Ramos (cell line): ENCODE results near the gene PGF.

Source experiments
- in situ Hi-C: fragments of 300-500 bp; cut with MboI; formaldehyde crosslinking; loops from one replicate; pipeline ENCODE4 v1.14.3; 2022; ENCODE audit warnings: low sequenced_read_pairs; ENCODE audit not compliant: unreplicated experiment

The PGF gene

GRCh38 chr14:74922752-74923401, 32.5 kb downstream of the PGF start, which contains the start of gene RPS6KL1:
Gene RPS6KL1, minus strand, starts transcription at chr14:74923260. Its CDS starts 1,719 bp downstream, at chr14:74921541.
- in situ Hi-C loops: no loop called here

DNA sequence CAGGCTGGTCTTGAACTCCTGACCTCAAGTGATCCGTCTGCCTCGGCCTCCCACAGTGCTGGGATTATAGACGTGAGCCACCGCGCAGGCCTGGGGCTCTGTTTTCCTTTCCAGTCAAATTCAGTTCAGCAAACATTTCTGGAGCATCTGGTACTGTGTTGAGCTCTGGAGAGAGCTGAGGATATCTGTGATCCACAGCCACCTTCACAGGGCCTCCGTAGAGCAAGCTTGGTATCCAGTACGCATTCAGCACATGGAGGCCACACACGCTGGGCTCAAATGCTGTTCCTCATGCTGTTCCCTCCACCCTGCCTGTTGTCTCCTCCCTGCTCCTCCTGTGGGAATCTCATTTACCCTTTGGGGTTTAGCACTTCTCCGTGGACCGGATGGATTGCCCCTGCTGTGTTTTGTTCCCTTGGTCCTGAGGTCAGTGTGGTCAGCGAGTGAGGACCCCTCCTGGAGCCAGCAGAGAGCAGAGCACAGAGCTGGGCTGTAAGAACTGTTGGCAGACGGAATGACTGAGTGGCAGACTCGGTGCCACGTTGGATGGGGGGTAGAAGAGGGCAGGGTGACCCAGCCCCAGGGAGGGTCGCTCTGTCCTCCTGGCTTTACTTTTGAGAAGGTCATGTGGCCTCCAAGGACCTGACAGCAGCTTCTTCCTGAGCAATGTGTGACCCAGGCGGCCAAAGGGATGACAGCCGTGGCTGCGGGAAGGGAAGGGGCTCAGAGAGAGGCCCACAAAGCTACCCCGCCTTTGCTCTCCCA, 33.2 kb downstream of the PGF start:
- in situ Hi-C loops: no loop called here

DNA sequence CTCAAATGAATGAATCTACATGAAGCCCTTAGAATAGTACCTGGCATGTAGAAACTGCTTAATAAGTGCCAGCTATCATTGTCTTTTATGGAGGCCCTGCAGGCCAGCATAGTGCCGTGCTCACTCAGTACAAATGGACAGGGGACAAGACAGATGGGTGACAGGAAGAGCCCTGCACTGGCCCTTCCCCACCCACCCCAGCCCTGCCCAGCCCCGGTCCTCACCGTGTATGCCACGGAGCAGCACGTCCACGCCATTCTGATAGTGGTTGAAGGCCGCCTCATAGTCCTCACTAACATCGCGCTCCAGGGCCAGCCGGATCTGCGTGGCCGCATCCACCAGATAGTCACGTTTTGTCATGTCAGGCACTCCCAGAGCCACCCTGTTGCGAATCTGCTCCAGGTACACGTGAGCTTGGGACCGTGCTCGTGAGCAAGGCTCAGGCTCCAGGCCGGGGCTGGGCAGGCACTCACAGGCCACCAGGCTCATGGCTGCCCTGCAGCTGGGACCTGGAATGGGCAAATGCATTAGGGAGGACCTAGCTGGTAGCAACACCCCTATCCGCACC, 34.3 kb downstream of the PGF start:
- in situ Hi-C loops: no loop called here

DNA sequence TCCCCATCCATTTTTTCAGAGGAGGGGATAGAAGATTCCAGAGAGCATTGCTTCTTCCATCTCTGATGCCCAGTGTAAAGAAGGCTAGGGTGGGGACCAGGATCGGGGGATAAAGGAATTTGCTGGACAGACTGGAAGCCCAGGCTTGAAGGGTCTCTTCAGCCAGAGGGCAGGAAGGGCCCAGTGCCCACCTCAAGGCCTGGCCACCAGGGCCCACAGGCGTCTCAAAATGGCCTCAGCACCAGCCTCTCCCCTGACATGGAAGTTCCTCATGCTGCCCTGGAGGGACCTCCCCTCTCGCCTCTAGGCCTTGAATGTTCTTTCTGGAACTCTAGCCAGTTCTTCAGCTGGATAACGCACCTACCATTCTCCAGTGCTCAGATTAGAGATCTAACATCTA, 35.1 kb downstream of the PGF start:
- in situ Hi-C loops: no loop called here

- in situ Hi-C loops: no loop called here
Measured at GRCh38 chr14:74919421-74920165, 35.8 kb downstream of the PGF start.

DNA sequence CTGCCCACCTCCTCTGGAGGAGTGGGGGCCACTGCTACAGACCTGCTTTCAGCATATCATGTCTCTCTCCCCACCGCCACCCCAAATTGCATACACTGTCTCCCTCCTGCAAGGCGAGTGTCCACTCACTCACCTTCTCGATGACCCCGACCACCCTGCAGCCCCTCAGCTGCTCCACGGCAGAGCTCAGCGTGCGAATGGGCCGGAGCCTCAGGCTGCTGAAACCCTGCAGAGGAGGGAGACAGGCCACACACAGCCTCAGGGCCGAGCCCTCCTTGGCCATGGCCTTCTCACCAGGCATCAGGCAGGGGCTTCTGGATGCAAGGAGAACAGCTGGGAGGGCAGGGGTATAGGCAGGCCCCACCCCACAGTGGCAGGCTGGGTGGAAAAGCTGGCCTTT, 37.0 kb downstream of the PGF start:
- in situ Hi-C loops: no loop called here

DNA sequence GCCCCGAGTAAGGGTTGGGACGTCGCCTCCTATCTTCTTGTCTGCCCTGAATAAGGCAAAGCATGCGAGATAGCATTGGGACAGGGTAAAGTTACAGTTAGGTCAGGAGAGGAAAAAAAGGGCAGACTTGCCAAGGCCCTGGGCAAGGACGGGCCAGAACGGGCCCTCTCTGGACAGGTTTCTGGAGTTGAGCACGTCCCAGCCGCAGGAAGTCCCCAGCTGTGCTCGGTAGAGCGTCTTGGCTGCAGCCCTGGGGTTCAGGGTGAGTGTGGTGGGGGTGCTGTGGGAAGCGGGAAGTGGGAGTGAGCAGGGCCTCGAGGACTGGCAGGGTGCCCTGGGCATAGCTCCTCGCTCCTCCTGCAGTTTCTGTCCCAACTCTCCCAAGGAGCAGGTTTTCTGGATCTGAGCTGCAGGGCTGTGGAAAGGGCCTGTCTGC, 37.7 kb downstream of the PGF start:
- in situ Hi-C loops: no loop called here

GRCh38 chr14:74917178-74917543, 38.2 kb downstream of the PGF start:
- in situ Hi-C loops: no loop called here

DNA sequence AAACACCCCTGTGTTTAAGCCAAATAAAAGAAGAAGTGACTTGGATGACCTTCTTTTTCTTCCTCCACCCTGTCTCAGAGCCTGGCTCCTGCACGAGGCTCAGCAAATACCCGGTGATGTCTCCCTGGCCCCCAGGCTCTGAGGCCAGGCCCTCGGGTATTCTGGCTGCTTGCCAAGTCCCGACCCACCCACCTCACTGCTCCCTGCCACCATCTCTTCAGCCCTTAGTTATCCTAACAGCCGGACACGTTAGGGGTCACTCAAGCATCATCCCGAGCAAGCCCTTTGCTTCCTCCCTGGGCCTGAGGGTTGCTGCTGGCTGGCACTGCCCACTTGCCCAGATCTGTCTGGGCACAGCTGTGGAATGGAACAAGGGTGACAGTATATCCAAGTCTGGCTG, 39.6 kb downstream of the PGF start:
- in situ Hi-C loops: no loop called here

DNA sequence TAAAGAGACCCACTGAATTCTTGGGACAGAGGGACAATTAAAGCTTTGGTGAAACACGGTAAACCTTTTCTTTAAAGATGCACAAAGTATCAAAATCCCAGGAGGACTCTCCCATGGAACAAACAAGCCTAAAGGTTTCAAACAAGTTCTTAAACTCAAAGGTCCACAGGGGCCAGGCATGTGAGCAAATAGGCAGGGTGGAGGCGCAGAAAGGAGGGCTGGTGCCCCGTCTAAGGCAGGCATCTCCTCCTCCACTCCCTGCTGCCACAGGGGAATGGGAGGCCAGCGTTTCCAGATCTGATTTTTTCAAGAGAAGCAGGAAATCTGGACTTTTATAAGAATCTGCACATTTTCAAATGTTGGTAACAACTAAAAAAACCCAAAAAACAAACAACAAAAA, 40.0 kb downstream of the PGF start:
- in situ Hi-C loops: no loop called here

- in situ Hi-C loops: loop anchor here (5.0 kb wide), 1 partner anchor 52 kb away; no protein-coding TSS in a partner anchor
Measured at GRCh38 chr14:74913986-74914573, 41.3 kb downstream of the PGF start.

DNA sequence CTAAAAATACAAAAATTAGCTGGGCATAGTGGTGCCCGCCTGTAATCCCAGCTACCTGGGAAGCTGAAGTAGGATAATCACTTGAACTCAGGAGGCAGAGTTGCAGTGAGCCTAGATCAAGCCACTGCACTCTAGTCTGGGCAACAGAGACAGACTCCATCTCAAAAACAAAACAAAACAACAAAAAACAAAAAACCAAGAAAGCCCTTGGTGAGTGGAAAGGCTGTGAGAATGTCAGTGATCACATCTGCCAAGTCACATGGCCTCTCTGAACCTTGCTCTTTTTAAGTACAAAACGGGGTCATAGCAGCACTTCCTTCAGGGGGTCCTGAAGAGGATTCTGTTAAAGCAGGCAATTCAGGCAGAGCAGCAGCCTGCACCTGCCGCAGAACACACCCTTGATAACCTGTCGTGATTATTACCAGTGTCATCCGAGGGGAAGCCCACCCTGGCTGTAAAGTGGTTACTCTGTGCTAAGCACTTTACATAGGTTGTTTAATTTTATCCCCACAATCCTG, 41.9 kb downstream of the PGF start:
- in situ Hi-C loops: loop anchor here (5.0 kb wide), 1 partner anchor 51 kb away; no protein-coding TSS in a partner anchor

DNA sequence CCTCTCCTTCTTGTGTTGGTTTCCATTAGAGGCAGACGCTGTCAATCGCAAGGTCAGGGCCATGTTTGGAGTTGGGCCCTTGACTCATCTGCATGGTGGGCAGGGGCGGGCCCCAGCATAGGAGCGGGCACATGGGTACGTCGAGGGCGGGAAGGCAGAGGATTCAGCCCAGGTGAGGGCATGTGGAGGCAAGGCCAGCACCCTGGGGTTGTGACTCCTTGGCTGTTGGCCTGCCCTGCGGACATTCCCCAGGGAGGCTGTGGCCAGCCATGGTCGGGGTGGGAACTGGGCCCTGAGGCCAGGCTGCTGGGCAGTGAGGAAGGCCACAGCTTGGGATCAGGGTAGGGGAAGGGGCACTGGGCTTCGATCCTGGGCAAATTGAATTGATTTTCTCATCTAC, 42.6 kb downstream of the PGF start:
- in situ Hi-C loops: loop anchor here (5.0 kb wide), 1 partner anchor 50 kb away; no protein-coding TSS in a partner anchor

- in situ Hi-C loops: loop anchor here (5.0 kb wide), 1 partner anchor 50 kb away; no protein-coding TSS in a partner anchor
Measured at GRCh38 chr14:74912111-74912510, 43.3 kb downstream of the PGF start.

DNA sequence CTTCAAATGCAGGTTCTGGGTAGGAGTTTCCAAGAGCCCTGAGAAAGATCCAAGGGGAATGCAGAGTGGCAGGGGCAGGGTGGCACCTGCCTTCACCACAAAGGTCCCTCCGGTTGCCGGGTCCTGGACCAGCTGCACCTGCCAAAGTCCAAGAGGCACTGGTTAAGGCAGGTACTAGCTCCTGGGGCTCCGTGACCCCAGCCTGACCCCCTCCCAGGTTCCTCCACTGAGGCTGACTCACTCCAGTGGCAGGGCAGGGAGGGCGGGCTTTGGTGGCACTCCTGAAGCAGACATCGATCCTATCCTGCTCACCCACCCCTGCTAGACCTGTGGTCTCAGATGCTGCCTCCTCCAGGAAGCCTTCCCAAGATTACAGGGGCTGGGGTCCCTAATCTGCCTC, 43.7 kb downstream of the PGF start:
- in situ Hi-C loops: loop anchor here (5.0 kb wide), 1 partner anchor 49 kb away; no protein-coding TSS in a partner anchor

GRCh38 chr14:74911221-74911620, 44.2 kb downstream of the PGF start:
- in situ Hi-C loops: loop anchor here (5.0 kb wide), 1 partner anchor 49 kb away; no protein-coding TSS in a partner anchor

DNA sequence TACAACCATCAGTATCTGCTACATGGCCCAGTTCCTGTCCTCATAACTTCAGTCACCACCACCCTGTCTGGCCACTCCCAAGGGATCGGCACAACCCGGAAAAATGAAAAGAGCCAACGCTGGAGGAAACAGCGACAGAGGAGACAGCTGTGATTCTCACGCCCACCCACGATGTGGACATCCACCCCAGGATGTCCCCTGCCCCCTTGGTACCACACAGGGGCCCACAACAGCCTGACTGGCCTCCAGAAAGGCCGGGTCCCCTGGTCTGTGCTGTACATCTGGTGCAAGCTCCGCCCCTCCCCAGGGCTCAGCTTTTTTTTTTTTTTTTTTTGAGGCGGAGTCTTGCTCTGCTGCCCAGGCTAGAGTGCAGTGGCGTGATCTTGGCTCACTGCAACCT, 44.8 kb downstream of the PGF start:
- in situ Hi-C loops: loop anchor here (5.0 kb wide), 1 partner anchor 48 kb away; no protein-coding TSS in a partner anchor

- in situ Hi-C loops: loop anchor here (5.0 kb wide), 1 partner anchor 48 kb away; no protein-coding TSS in a partner anchor
Measured at GRCh38 chr14:74909911-74910310, 45.5 kb downstream of the PGF start.

DNA sequence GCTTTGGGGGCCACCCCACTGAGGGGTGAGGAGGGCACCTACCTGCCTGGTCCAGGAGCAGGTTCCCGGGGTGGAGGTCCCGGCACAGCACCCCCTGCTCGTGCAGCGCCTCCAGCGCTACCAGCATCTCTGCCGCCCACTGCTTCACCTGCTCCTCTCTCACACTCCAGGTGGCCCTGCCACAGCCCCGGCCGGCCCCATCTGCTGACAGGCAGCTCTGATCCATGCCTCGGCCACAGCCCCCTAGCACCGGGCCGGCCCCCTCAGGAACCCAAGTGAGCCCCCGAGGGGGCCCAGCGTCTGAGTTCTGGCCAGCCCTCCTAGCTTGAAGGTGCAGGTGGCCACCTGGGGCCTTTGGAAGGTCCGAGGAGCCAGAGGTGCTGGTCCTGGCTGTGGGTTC, 45.9 kb downstream of the PGF start:
- in situ Hi-C loops: no loop called here
